Measurements from ENCODE around the gene LMBR1.
"Not testable (repeated sequence)": the region's sequence is repeated elsewhere in the genome, so short reads cannot be mapped to it uniquely, and the experiment has no call there.

Gene LMBR1

GRCh38 chr7:156843582-156843981, 49.4 kb downstream of the LMBR1 start:
- DNase-seq = not testable (repeated sequence)

- no peak for DNase-seq
These were observed 49.8 kb downstream of the LMBR1 start for GRCh38 chr7:156843157-156843556.

- DNase-seq = no peak
These were observed 50.2 kb downstream of the LMBR1 start for GRCh38 chr7:156842740-156843140.

GRCh38 chr7:156842317-156842716, 50.7 kb downstream of the LMBR1 start:
- no peak for DNase-seq

- DNase-seq = no peak
These were observed 51.5 kb downstream of the LMBR1 start for GRCh38 chr7:156841497-156841896.

- no peak for DNase-seq
These were observed 52.8 kb downstream of the LMBR1 start for GRCh38 chr7:156840134-156840533.

GRCh38 chr7:156836443-156836842, 56.5 kb downstream of the LMBR1 start:
- DNase-seq = no peak

GRCh38 chr7:156834462-156834861, 58.5 kb downstream of the LMBR1 start:
- no peak for DNase-seq

GRCh38 chr7:156833312-156833711, 59.7 kb downstream of the LMBR1 start:
- DNase-seq = no peak

- DNase-seq = no peak
These were observed 60.6 kb downstream of the LMBR1 start for GRCh38 chr7:156832195-156832877.

GRCh38 chr7:156829669-156830336, 63.2 kb downstream of the LMBR1 start:
- DNase-seq = no peak

- no peak for DNase-seq
These were observed 65.3 kb downstream of the LMBR1 start for GRCh38 chr7:156827587-156828203.

GRCh38 chr7:156823435-156823834, 69.5 kb downstream of the LMBR1 start:
- DNase-seq = no peak

GRCh38 chr7:156820445-156821063, 72.4 kb downstream of the LMBR1 start:
- no peak for DNase-seq

- DNase-seq = no peak
These were observed 73.2 kb downstream of the LMBR1 start for GRCh38 chr7:156819733-156820295.

GRCh38 chr7:156818133-156818532, 74.8 kb downstream of the LMBR1 start:
- no peak for DNase-seq

- no peak for DNase-seq
These were observed 75.9 kb downstream of the LMBR1 start for GRCh38 chr7:156816943-156817572.

- DNase-seq = no peak
These were observed 81.3 kb downstream of the LMBR1 start for GRCh38 chr7:156811706-156812105.

GRCh38 chr7:156803656-156804055, 89.3 kb downstream of the LMBR1 start:
- DNase-seq = not testable (repeated sequence)

- DNase-seq = no peak
These were observed 90.8 kb downstream of the LMBR1 start for GRCh38 chr7:156802214-156802613.

- DNase-seq = no peak
These were observed 97.6 kb downstream of the LMBR1 start for GRCh38 chr7:156795415-156795814.

GRCh38 chr7:156793334-156793733, 99.6 kb downstream of the LMBR1 start:
- DNase-seq = no peak

- no peak for DNase-seq
These were observed 100.4 kb downstream of the LMBR1 start for GRCh38 chr7:156792611-156793010.

Measured in stimulated activated naive CD4-positive, alpha-beta T cell treated with Interleukin-2 at 50 U/mL for 16 hours (primary cell).